PC-9 (cell line): ENCODE data around the gene CAPZB.

Experiments used
- EZH2 ChIP-seq: fragments of 200-600 bp; sonication (generic); IDR thresholded peaks from 2 replicates; pipeline ENCODE4 v1.8.0; 2017; ENCODE audit warnings: antibody characterized with exemption, low read depth
- TF ChIP-seq, protein P1 (sequence below): fragments of 200-600 bp; sonication (generic); conservative IDR thresholded peaks from 2 replicates; pipeline ENCODE4 v1.6.1; 2017; ENCODE audit warnings: mixed run types, antibody characterized with exemption, mild to moderate bottlenecking, moderate library complexity

DNA sequence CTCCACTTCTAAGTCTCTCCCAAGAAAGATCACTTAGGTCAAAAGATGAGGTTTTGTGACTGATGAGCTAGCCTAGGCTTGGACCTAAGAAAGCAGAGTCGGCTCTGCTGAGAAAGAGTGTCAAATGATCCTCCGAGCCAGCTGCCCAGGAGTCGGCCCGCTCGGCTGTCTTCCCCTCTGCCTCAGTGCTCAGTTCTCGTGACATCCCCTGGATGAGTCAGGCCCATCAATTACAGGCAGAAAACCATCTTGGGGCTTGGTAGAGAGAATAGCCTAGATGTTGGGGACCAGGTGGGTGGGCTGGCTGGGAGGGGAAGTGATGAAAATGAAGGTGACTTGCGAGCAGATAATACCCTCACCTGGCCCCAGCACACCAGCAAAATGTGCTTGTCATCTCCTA is 112.7 kb downstream of the CAPZB start:
- TF ChIP-seq, protein P1, sequence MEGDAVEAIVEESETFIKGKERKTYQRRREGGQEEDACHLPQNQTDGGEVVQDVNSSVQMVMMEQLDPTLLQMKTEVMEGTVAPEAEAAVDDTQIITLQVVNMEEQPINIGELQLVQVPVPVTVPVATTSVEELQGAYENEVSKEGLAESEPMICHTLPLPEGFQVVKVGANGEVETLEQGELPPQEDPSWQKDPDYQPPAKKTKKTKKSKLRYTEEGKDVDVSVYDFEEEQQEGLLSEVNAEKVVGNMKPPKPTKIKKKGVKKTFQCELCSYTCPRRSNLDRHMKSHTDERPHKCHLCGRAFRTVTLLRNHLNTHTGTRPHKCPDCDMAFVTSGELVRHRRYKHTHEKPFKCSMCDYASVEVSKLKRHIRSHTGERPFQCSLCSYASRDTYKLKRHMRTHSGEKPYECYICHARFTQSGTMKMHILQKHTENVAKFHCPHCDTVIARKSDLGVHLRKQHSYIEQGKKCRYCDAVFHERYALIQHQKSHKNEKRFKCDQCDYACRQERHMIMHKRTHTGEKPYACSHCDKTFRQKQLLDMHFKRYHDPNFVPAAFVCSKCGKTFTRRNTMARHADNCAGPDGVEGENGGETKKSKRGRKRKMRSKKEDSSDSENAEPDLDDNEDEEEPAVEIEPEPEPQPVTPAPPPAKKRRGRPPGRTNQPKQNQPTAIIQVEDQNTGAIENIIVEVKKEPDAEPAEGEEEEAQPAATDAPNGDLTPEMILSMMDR: no peak
- no peak for TF ChIP-seq EZH2
